HepG2 (cell line): ENCODE results near the gene PPP1R13B. TPM values are rescaled to one million over a fixed set of nuclear protein-coding genes. Genes with fewer than 3 reads are reported as not detected.
A peak's percentile ranks its signal among the peaks of the same experiment; 100 is the strongest.

Experiments
- ATRX ChIP-seq: sonication (generic); formaldehyde crosslinking; IDR thresholded peaks from 2 replicates; pipeline ENCODE4 v1.4.0; 2020; ENCODE audit warnings: missing genetic modification reagents, borderline replicate concordance
- BATF2 ChIP-seq: sonication (generic); formaldehyde crosslinking; IDR thresholded peaks from 2 replicates; pipeline ENCODE4 v1.8.0; 2022; ENCODE audit warnings: mild to moderate bottlenecking, missing genetic modification reagents, moderate library complexity
- CC2D1A ChIP-seq: sonication (generic); formaldehyde crosslinking; IDR thresholded peaks from 2 replicates; pipeline ENCODE4 v1.8.1; 2023; ENCODE audit warnings: mild to moderate bottlenecking, missing genetic modification reagents
- E2F2 ChIP-seq: sonication (generic); formaldehyde crosslinking; IDR thresholded peaks from 2 replicates; pipeline ENCODE4 v1.4.0; 2020; ENCODE audit warnings: missing genetic modification reagents, borderline replicate concordance
- EEA1 ChIP-seq: sonication (generic); formaldehyde crosslinking; IDR thresholded peaks from 2 replicates; pipeline ENCODE4 v1.5.1; 2020; ENCODE audit warnings: mild to moderate bottlenecking, missing genetic modification reagents, borderline replicate concordance
- FOXO4 ChIP-seq: sonication (generic); formaldehyde crosslinking; conservative IDR thresholded peaks from 2 replicates; pipeline ENCODE4 v1.8.1; 2023; ENCODE audit warnings: missing genetic modification reagents
- HMG20B ChIP-seq: conservative IDR thresholded peaks from 2 replicates; pipeline ENCODE4 v1.6.1; 2016; ENCODE audit warnings: missing genetic modification reagents, missing compliant biosample characterization
- MTA3 ChIP-seq: sonication (generic); formaldehyde crosslinking; IDR thresholded peaks from 2 replicates; pipeline ENCODE4 v1.4.0; 2020; ENCODE audit warnings: missing genetic modification reagents
- POLR2AphosphoS5 ChIP-seq: IDR thresholded peaks from 2 replicates; pipeline ENCODE4 v1.6.1; 2012; ENCODE audit warnings: low read depth, low read length
- REPIN1 ChIP-seq: sonication (generic); formaldehyde crosslinking; IDR thresholded peaks from 2 replicates; pipeline ENCODE4 v1.8.0; 2022; ENCODE audit warnings: missing genetic modification reagents, low read depth, mild to moderate bottlenecking, borderline replicate concordance
- REXO4 ChIP-seq: sonication (generic); formaldehyde crosslinking; IDR thresholded peaks from 2 replicates; pipeline ENCODE4 v1.8.0; 2022; ENCODE audit warnings: missing genetic modification reagents, mild to moderate bottlenecking, borderline replicate concordance
- RNF219 ChIP-seq: sonication (generic); formaldehyde crosslinking; IDR thresholded peaks from 2 replicates; pipeline ENCODE4 v1.5.0; 2020; ENCODE audit warnings: mild to moderate bottlenecking, missing genetic modification reagents
- TRIM22 ChIP-seq: fragments of 450-650 bp; IDR thresholded peaks from 2 replicates; pipeline ENCODE4 v1.6.1; 2017
- ZBTB34 ChIP-seq: sonication (generic); formaldehyde crosslinking; IDR thresholded peaks from 2 replicates; pipeline ENCODE4 v1.8.0; 2022; ENCODE audit warnings: mild to moderate bottlenecking, missing genetic modification reagents
- polyA plus RNA-seq, 8 experiments: library from polyadenylated mRNA; depleted of rRNA in 3 of 8; stranded (reverse) in 7 of 8; unstranded in 1 of 8; fragments of >200 nt; fragmentation: Illumina TruSeq in 4 of 8; extraction: Trizol in 4 of 8; gene quantifications; 2 replicates each; pipeline versions ENCODE4 v1.2.1 to v1.2.3, GENCODE V29; 2011 to 2016; ENCODE audit warnings: low read depth in 4 of 8, missing spikeins in 1 of 8, mixed read lengths in 1 of 8; ENCODE audit not compliant: insufficient read depth in 1 of 8
- total RNA-seq, 5 experiments: library from RNA; depleted of rRNA; stranded (reverse); fragments of >200 nt; fragmentation: Illumina TruSeq; extraction: Trizol; gene quantifications; 2 replicates each; pipeline ENCODE4 v1.2.3, GENCODE V29; 2016; ENCODE audit warnings: low read depth in 1 of 5
- TF ChIP-seq, protein P1 (sequence below): sonication (generic); formaldehyde crosslinking; IDR thresholded peaks from 2 replicates; pipeline ENCODE4 v1.8.0; 2022; ENCODE audit warnings: missing genetic modification reagents, low read depth, mild to moderate bottlenecking, borderline replicate concordance
- TF ChIP-seq, protein P2 (sequence below): fragments of 450-650 bp; IDR thresholded peaks from 2 replicates; pipeline ENCODE4 v1.6.1; 2017; ENCODE audit warnings: mild to moderate bottlenecking

The PPP1R13B gene
- total and polyA plus RNA-seq, 2 of the 13 experiments (the other 11 are each of a cell fraction or from before 2014, with no cell fraction given): 4.6 to 9.4 TPM

DNA sequence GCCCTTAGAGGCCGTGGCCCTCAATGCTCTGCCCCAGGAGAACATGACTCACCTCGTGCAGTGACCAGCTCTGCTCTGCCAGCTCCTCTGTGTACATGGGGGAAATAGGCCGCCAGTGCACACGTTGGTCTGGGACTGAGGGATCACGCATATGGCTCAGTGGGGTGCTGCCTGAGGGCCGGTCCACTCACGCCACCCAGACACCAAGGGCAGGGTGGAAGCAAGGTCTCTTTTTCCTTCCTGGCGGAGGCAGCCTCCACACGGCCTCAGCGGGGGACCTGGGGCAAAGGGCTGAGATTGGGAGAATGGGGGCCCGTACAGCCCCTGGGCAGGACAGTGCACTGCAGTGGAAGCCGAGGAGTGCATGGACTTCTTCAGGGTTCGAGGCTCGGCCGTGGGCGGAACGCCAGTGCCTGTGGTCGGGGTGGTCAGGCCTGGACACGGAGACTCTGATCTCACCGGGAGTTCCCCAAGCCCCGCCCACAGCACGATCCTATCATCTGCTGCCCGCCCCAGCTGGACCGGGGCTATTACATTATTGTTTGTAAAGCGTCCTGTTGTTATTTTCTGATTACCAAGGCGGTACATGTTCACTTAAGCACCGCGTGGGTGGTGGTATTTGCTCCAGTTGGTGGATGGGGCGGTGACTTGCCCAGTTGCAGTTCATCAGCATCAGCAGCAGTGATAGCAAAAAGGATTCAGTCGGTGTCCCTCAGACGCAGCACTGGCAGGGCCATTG is 42.1 kb upstream of the PPP1R13B start (continued):
- 0 out of 2 replicates have a peak, but pooled peaks have one; percentile 49 for TF ChIP-seq FOXO4
- no peak for TF ChIP-seq MTA3 (CRISPR knock-in tag)
- 0 out of 2 replicates have a peak, but pooled peaks have one; percentile 39 for TF ChIP-seq E2F2 (CRISPR knock-in tag)
- TF ChIP-seq HMG20B: no peak
- TF ChIP-seq, protein P1, sequence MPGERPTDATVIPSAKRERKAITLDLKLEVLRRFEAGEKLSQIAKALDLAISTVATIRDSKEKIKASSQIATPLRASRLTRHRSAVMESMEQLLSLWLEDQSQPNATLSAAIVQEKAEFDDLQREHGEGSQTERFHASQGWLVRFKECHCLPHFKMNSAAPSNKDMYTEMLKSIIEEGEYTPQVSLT (CRISPR knock-in tag): no peak
- peak; percentile 56; the same call in 1 of the 2 replicates for TF ChIP-seq POLR2AphosphoS5
- no peak for TF ChIP-seq RNF219 (CRISPR knock-in tag)
- TF ChIP-seq REPIN1 (CRISPR knock-in tag): no peak
- TF ChIP-seq TRIM22: no peak
- TF ChIP-seq REXO4 (CRISPR knock-in tag): no peak
- TF ChIP-seq, protein P2, sequence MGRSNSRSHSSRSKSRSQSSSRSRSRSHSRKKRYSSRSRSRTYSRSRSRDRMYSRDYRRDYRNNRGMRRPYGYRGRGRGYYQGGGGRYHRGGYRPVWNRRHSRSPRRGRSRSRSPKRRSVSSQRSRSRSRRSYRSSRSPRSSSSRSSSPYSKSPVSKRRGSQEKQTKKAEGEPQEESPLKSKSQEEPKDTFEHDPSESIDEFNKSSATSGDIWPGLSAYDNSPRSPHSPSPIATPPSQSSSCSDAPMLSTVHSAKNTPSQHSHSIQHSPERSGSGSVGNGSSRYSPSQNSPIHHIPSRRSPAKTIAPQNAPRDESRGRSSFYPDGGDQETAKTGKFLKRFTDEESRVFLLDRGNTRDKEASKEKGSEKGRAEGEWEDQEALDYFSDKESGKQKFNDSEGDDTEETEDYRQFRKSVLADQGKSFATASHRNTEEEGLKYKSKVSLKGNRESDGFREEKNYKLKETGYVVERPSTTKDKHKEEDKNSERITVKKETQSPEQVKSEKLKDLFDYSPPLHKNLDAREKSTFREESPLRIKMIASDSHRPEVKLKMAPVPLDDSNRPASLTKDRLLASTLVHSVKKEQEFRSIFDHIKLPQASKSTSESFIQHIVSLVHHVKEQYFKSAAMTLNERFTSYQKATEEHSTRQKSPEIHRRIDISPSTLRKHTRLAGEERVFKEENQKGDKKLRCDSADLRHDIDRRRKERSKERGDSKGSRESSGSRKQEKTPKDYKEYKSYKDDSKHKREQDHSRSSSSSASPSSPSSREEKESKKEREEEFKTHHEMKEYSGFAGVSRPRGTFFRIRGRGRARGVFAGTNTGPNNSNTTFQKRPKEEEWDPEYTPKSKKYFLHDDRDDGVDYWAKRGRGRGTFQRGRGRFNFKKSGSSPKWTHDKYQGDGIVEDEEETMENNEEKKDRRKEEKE: no peak
- TF ChIP-seq ZBTB34 (CRISPR knock-in tag): no peak
- TF ChIP-seq ATRX (CRISPR knock-in tag): no peak
- TF ChIP-seq CC2D1A (CRISPR knock-in tag): no peak
- TF ChIP-seq BATF2 (CRISPR knock-in tag): no peak
- no peak for TF ChIP-seq EEA1 (CRISPR knock-in tag)
